Heart left ventricle (tissue), 13 donors: ENCODE measurements around the gene SPTAN1.
A peak's percentile ranks its signal among the peaks of the same experiment; 100 is the strongest.
"Not testable (repeated sequence)": the region's sequence is repeated elsewhere in the genome, so short reads cannot be mapped to it uniquely, and the experiment has no call there.

Source experiments
- CTCF ChIP-seq, 12 donors: fragments of 200-600 bp; sonication (generic) in 4 of 12; IDR thresholded peaks; one replicate each; pipeline versions ENCODE4 v1.5.0 to v1.8.0; 2018 to 2022; ENCODE audit warnings: antibody characterized with exemption in 12 of 12, mild to moderate bottlenecking in 5 of 12
- POLR2A ChIP-seq, 2 donors: fragments of 450-650 bp; IDR thresholded peaks; one replicate each; pipeline ENCODE4 v1.6.1; 2017; ENCODE audit warnings: antibody characterized with exemption in 2 of 2, mild to moderate bottlenecking in 2 of 2, moderate library complexity in 2 of 2
- donor health status: ischemic (EF 13 %, LVEDD 7.1; RV severe dilation, severe dysfunction).
- donor health status: DM: no; HTN: yes; CAD: no.
- donor health status: DM: no; HTN: no; CAD: no.
- donor health status: ischemic (EF 25% LVEDD 6.9; RV normal size, moderate dysfunction).
- donor health status: ischemic (EF 25% LVEDD 5.7; RV mildly dilated, moderate dysfunction).
- donor health status: ischemic (EF 35%, LVEDD 5.7; RV mildly dilated, moderate dysfunction).
- donor health status: nonischemic (EF 11% LVEDD 7.7; RV severe dilation, severe dysfunction).
- donor health status: DM: yes; HTN: yes; CAD: no.
- donor health status: PGD.
- donor health status: ischemic (EF 29% LVEDD 5.4; RV normal size, mild dysfunction).
- donor health status: nonischemic (EF 23%, LVEDD 6.1; RV moderate dilation, normal function).

GRCh38 chr9:128648206-128648605 is 95.8 kb downstream of the SPTAN1 start:
- peak in 6 of 12 donors; percentile 10 to 34 (median 18) for TF ChIP-seq CTCF (IDR thresholded peaks at IDR 0.05)
- TF ChIP-seq POLR2A (IDR thresholded peaks at IDR 0.05) = not testable (repeated sequence)
